ENCODE results near the gene ZNF20.

- TF ChIP-seq CTCF (optimal IDR thresholded peaks at IDR 0.05 in 1 of 3, IDR thresholded peaks at IDR 0.05 in 1 of 3, conservative IDR thresholded peaks at IDR 0.05 in 1 of 3; ENCODE audit: extremely low read depth in 1 of 3, insufficient read depth in 2 of 3, low read length in 3 of 3) (no peak), EZH2 (IDR thresholded peaks at IDR 0.05; ENCODE audit: low read length) (no peak)
Observed at GRCh38 chr19:12095111-12095790, 44.9 kb downstream of the ZNF20 start.

Measured in keratinocyte (primary cell).